Endothelial cell of umbilical vein (primary cell): ENCODE measurements around the gene HEXIM1. TPM values are rescaled to one million over a fixed set of nuclear protein-coding genes. Genes with fewer than 3 reads are reported as not detected.

ENCODE experiments used
- BruUV-seq: library from RNA; stranded (reverse); fragments of 400-500 nt; replicated peaks from 2 replicates; lab custom pipeline; 2021; lab: Mats Ljungman, UMichigan
- CTCF ChIA-PET: fragments of 300-600, 350-600 bp; sonication (Branson Sonifier 250); formaldehyde crosslinking; loops from one replicate; lab custom pipeline; 2021; ENCODE audit warnings: antibody characterized with exemption, inconsistent platforms; lab: Charles Lee
- POLR2A ChIA-PET: fragments of 300-600, 350-600 bp; sonication (Branson Sonifier 250); formaldehyde crosslinking; loops from one replicate; lab custom pipeline; 2021; ENCODE audit warnings: antibody characterized with exemption, inconsistent platforms; lab: Charles Lee
- DNase-seq: peaks from one replicate; pipeline ENCODE4 v3.0.0-alpha.2; 2011; ENCODE audit warnings: low read depth, low spot score
- FAIRE-seq: peaks from 2 replicates; lab custom pipeline; 2011; peaks lifted over from hg19 to GRCh38; lab: Jason Lieb, UNC
- H2AFZ ChIP-seq: 2 replicates; pipeline ENCODE4 v1.6.0; 2012; ENCODE audit warnings: low read depth, low read length, control low read depth, inconsistent platforms
- H3K27ac ChIP-seq: 2 replicates; pipeline ENCODE4 v1.5.1; 2011; ENCODE audit warnings: low read depth, mild to moderate bottlenecking, control low read depth, low read length, moderate library complexity; ENCODE audit not compliant: insufficient read depth
- H3K27me3 ChIP-seq, 2 experiments: 2 replicates each; pipeline versions ENCODE4 v1.6.0 to v1.6.1; 2011; ENCODE audit warnings: low read length in 2 of 2, mixed read lengths in 1 of 2; ENCODE audit not compliant: control insufficient read depth in 2 of 2, insufficient read depth in 2 of 2
- H3K36me3 ChIP-seq, 2 experiments: 2 replicates in 1 of 2; 3 replicates in 1 of 2; pipeline ENCODE4 v1.5.1; 2011; ENCODE audit warnings: low read length in 2 of 2, mild to moderate bottlenecking in 1 of 2, moderate library complexity in 1 of 2; ENCODE audit not compliant: control insufficient read depth in 2 of 2, insufficient read depth in 2 of 2; ENCODE audit errors: extremely low read depth in 1 of 2
- H3K4me1 ChIP-seq: 3 replicates; pipeline ENCODE4 v1.5.1; 2011; ENCODE audit warnings: mild to moderate bottlenecking, low read length; ENCODE audit not compliant: control insufficient read depth, insufficient read depth; ENCODE audit errors: extremely low read depth
- H3K4me2 ChIP-seq: 2 replicates; pipeline ENCODE4 v1.6.1; 2011; ENCODE audit warnings: low read length, control low read depth, mixed read lengths; ENCODE audit not compliant: insufficient read depth
- H3K4me3 ChIP-seq, 3 experiments: fragments of 200-600 bp in 1 of 3; sonication (generic), shearing (Covaris generic) in 1 of 3; replicated peaks in 1 of 3; 2 replicates each; pipeline ENCODE4 v1.5.1; 2011 to 2016; ENCODE audit warnings: control low read depth in 3 of 3, low read length in 3 of 3, mild to moderate bottlenecking in 2 of 3, inconsistent platforms in 1 of 3, low read depth in 1 of 3, moderate library complexity in 1 of 3; ENCODE audit not compliant: insufficient read depth in 1 of 3
- H3K79me2 ChIP-seq: 2 replicates; pipeline ENCODE4 v1.6.0; 2012; ENCODE audit warnings: low read length, inconsistent platforms; ENCODE audit not compliant: control insufficient read depth, insufficient read depth
- H3K9ac ChIP-seq: replicated peaks from 2 replicates; pipeline ENCODE3; 2011; ENCODE audit warnings: low read length, control low read depth; ENCODE audit not compliant: insufficient read depth; ENCODE audit errors: extremely low read depth
- H3K9me1 ChIP-seq: replicated peaks from 3 replicates; pipeline ENCODE4 v1.6.0; 2011; ENCODE audit warnings: mild to moderate bottlenecking, low read length; ENCODE audit not compliant: control insufficient read depth, insufficient read depth; ENCODE audit errors: extremely low read depth
- H3K9me3 ChIP-seq: replicated peaks from 2 replicates; pipeline ENCODE4 v1.5.1; 2012; ENCODE audit warnings: low read length, inconsistent platforms; ENCODE audit not compliant: control insufficient read depth, insufficient read depth
- H4K20me1 ChIP-seq: replicated peaks from 2 replicates; pipeline ENCODE3; 2011; ENCODE audit warnings: mild to moderate bottlenecking, low read length; ENCODE audit not compliant: control insufficient read depth, insufficient read depth; ENCODE audit errors: extremely low read depth
- EZH2 ChIP-seq: IDR thresholded peaks from 2 replicates; pipeline ENCODE4 v1.6.1; 2012; ENCODE audit warnings: borderline replicate concordance, low read depth, mild to moderate bottlenecking, moderate library complexity, low read length, inconsistent platforms; ENCODE audit not compliant: severe bottlenecking
- FOS ChIP-seq: IDR thresholded peaks from 2 replicates; pipeline ENCODE4 v1.6.1; 2011; ENCODE audit warnings: mild to moderate bottlenecking, low read length, moderate library complexity, borderline replicate concordance; ENCODE audit not compliant: insufficient read depth
- GATA2 ChIP-seq: IDR thresholded peaks from 2 replicates; pipeline ENCODE4 v1.7.0; 2011; ENCODE audit warnings: low read depth, mild to moderate bottlenecking, moderate library complexity, mixed read lengths, low read length; ENCODE audit not compliant: insufficient read length, insufficient read depth
- JUN ChIP-seq: IDR thresholded peaks from 2 replicates; pipeline ENCODE4 v1.6.1; 2011; ENCODE audit warnings: borderline replicate concordance, low read depth; ENCODE audit not compliant: insufficient read length, insufficient read depth
- MYC ChIP-seq: IDR thresholded peaks from one replicate; pipeline ENCODE4 v1.6.1; 2011; ENCODE audit warnings: mild to moderate bottlenecking, low read depth, low read length
- POLR2A ChIP-seq: IDR thresholded peaks from 2 replicates; pipeline ENCODE4 v1.6.1; 2012; ENCODE audit warnings: low read depth, mild to moderate bottlenecking, control low read depth, low read length
- POLR2AphosphoS5 ChIP-seq: IDR thresholded peaks from 2 replicates; pipeline ENCODE4 v1.6.1; 2012; ENCODE audit warnings: low read depth, mild to moderate bottlenecking, control low read depth, low read length, moderate library complexity; ENCODE audit not compliant: insufficient read depth
- dilution Hi-C: fragments of 300-500 bp; cut with MboI; formaldehyde crosslinking; loops from one replicate; pipeline ENCODE4 v1.15.0; 2019; ENCODE audit warnings: low sequenced_read_pairs; ENCODE audit not compliant: extremely low pct_ligation_motif_present
- intact Hi-C: fragments of 100-400 bp; cut with micrococcal nuclease; formaldehyde crosslinking; loops from one replicate; pipeline ENCODE4 v1.10.0; 2022
- polyA plus RNA-seq, 4 experiments: library from polyadenylated mRNA; depleted of rRNA in 3 of 4; stranded (reverse) in 3 of 4; unstranded in 1 of 4; fragments of >200 nt; gene quantifications; 2 replicates each; pipeline versions ENCODE4 v1.2.1 to v1.2.3, GENCODE V29; 2011 to 2012; ENCODE audit warnings: missing spikeins in 1 of 4
- total RNA-seq: library from RNA; stranded (reverse); gene quantifications from 2 replicates; pipeline ENCODE4 v1.2.3, GENCODE V29; 2021
- TF ChIP-seq, protein P1 (sequence below): IDR thresholded peaks from 2 replicates; pipeline ENCODE4 v1.6.1; 2011; ENCODE audit not compliant: insufficient read depth, insufficient read length
- TF ChIP-seq, protein P2 (sequence below), 2 donors: IDR thresholded peaks; 1 replicate in 1 of 2; 2 replicates in 1 of 2; pipeline ENCODE4 v1.5.1; 2011; ENCODE audit warnings: low read length in 2 of 2, mild to moderate bottlenecking in 2 of 2, moderate library complexity in 2 of 2, control low read depth in 1 of 2, inconsistent platforms in 1 of 2, low read depth in 1 of 2; ENCODE audit not compliant: insufficient read depth in 1 of 2; ENCODE audit errors: extremely low read depth in 1 of 2

The HEXIM1 gene
- total and polyA plus RNA-seq, 2 donors (not counting 3 experiments of a cell fraction or from before 2014, with no cell fraction given): 7.0 to 20.0 TPM

DNA sequence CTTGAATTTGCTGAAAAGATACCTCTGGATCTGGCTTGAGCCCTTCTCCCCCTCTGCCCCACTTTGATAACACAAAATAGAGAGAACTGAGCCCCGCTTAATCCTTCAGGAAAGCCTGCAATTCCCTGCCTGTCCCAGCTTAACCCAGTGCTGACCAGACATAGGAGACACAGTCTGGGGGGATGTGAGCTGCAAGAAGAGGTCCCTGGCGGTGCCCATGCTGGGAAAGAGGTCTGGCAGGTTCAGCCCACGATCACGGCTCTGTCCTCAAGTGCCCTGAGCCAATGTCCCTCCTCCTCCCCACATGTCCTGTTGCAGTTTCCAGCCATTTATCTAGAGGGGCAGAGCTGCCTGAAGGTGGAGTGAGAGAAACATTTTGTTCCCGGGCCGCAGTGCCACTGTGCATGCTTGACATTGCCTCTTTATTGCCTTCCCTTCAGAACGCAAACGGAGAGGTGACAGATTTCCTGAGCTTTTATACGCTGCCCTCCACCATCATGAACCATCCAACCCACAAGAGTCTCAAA is 44.9 kb upstream of the HEXIM1 start:
- Histone ChIP-seq H3K9me1 (no peaks in the 10 kb centered on the region), H3K27ac (no peak overlapping the region), H3K27me3 (no peaks in the 10 kb centered on the region), H3K9ac (no peak overlapping the region), H2AFZ (no peak overlapping the region), H3K36me3 (peaks cover 36 to 65% of the 10 kb centered on the region in 2 experiments), H4K20me1 (no peaks in the 10 kb centered on the region), H3K4me3 (no peak overlapping the region), H3K4me1 (no peaks in the 10 kb centered on the region), H3K4me2 (no peak overlapping the region), H3K9me3 (no peaks in the 10 kb centered on the region), H3K79me2 (no peaks in the 10 kb centered on the region)
- BruUV-seq: no TSS peak
- FAIRE-seq (no peak), DNase-seq (no peak)
- POLR2A ChIA-PET: no interaction called here
- dilution Hi-C loops: no loop called here
- intact Hi-C loops: no loop called here
- CTCF ChIA-PET: interaction anchor here (2.0 to 4.3 kb wide), 2 partner anchors 14 to 32 kb away, joined by 6 to 26 read pairs; partner anchors contain the start of gene ACBD4
- TF ChIP-seq, protein P1, sequence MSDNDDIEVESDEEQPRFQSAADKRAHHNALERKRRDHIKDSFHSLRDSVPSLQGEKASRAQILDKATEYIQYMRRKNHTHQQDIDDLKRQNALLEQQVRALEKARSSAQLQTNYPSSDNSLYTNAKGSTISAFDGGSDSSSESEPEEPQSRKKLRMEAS: no peak
- TF ChIP-seq EZH2: no peak
- no peak for TF ChIP-seq MYC
- TF ChIP-seq, protein P2, sequence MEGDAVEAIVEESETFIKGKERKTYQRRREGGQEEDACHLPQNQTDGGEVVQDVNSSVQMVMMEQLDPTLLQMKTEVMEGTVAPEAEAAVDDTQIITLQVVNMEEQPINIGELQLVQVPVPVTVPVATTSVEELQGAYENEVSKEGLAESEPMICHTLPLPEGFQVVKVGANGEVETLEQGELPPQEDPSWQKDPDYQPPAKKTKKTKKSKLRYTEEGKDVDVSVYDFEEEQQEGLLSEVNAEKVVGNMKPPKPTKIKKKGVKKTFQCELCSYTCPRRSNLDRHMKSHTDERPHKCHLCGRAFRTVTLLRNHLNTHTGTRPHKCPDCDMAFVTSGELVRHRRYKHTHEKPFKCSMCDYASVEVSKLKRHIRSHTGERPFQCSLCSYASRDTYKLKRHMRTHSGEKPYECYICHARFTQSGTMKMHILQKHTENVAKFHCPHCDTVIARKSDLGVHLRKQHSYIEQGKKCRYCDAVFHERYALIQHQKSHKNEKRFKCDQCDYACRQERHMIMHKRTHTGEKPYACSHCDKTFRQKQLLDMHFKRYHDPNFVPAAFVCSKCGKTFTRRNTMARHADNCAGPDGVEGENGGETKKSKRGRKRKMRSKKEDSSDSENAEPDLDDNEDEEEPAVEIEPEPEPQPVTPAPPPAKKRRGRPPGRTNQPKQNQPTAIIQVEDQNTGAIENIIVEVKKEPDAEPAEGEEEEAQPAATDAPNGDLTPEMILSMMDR (IDR thresholded peaks at IDR 0.05; ENCODE audit: extremely low read depth in 1 of 2, insufficient read depth in 1 of 2, low read depth in 1 of 2, low read length in 2 of 2): no peak
- TF ChIP-seq POLR2A: no peak
- TF ChIP-seq POLR2AphosphoS5: no peak
- TF ChIP-seq JUN: no peak
- no peak for TF ChIP-seq FOS
- TF ChIP-seq GATA2: no peak
